ENCODE data around the gene SMYD3.

SMYD3 gene

DNA sequence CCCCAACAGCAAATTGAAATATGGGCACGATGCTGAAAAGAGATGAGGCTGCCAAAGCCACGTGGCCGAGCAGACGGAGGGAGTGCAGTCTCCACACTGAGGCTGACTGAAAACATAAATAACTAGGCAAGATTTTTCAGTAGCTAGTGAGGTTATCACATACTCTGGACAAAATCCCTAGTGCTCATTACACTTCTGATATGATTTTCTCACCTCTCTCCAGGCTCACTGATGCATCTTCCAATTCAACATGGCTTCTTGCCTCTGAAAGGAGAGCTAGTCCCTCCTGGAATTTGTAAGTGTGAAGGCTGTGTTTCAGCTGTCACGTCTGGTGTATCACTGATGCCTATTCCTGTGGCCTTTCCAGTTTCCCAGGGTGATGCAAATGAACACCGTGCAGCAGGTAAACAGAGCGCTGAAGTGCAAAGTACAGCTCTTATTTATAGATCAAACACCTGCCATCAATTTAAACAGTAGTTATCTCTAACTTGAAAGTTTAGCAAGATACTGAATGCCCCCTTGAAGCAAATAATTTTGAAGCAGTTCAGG is 696.2 kb downstream of the SMYD3 start:
- no peak overlapping the region for H3K4me3 ChIP-seq (ENCODE audit: low read depth, low read length)
- DNase-seq (ENCODE audit: low read depth): no peak
- TF ChIP-seq, protein P1, sequence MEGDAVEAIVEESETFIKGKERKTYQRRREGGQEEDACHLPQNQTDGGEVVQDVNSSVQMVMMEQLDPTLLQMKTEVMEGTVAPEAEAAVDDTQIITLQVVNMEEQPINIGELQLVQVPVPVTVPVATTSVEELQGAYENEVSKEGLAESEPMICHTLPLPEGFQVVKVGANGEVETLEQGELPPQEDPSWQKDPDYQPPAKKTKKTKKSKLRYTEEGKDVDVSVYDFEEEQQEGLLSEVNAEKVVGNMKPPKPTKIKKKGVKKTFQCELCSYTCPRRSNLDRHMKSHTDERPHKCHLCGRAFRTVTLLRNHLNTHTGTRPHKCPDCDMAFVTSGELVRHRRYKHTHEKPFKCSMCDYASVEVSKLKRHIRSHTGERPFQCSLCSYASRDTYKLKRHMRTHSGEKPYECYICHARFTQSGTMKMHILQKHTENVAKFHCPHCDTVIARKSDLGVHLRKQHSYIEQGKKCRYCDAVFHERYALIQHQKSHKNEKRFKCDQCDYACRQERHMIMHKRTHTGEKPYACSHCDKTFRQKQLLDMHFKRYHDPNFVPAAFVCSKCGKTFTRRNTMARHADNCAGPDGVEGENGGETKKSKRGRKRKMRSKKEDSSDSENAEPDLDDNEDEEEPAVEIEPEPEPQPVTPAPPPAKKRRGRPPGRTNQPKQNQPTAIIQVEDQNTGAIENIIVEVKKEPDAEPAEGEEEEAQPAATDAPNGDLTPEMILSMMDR (conservative IDR thresholded peaks at IDR 0.05; ENCODE audit: low read depth, low read length): no peak

DNA sequence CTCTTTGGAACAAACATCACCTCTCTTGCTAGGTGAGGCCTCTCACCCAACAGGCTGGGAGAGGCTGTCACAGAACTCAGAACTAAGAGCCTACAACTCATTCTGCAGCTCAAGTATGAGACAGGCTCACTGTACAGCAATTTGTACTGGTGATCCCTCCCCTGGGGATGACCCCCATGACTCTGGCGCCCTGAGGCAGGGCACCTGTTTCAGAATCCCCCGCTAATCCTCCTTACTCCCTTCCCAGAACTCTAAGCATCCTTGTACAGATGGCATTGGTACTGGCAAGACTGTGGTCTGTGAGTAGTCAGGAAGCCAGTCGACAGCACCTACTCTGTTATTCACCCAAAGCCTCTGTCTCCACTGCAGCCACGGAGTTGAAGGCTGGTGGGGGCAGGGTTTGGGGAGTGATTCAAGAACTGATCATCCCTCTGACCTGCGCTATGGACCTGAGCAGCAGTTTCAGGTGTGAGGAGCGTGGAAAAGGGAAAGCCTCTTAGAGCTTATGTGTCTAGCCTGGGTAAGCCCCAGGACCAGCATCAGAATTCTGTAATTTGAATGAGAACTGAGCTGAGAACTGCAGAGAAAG is 696.8 kb downstream of the SMYD3 start:
- no peak for DNase-seq (ENCODE audit: low read depth)
- TF ChIP-seq, protein P1 (conservative IDR thresholded peaks at IDR 0.05; ENCODE audit: low read depth, low read length): no peak
- no peak overlapping the region for H3K4me3 ChIP-seq (ENCODE audit: low read depth, low read length)

DNA sequence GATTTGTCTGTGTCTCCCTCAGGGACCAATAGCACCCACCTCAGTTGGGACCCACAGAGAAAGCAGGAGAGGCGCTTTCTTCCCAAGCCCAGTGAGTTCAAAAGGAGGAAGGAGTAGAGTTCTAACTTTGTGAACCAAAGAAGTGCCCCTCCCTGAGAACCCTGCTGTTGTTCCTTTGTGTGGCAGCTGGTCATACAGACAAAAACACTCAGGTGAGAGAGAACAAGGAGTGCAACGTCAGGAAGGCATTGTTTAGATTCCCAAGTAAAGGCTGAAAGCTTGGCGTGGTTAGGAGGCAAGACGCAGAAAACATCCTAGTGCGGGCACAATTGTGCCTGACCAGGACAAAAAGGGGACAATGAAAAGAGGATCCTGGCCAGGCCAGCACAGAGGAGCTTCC is 697.7 kb downstream of the SMYD3 start:
- DNase-seq (ENCODE audit: low read depth): no peak
- no peak overlapping the region for H3K4me3 ChIP-seq (ENCODE audit: low read depth, low read length)
- TF ChIP-seq, protein P1 (conservative IDR thresholded peaks at IDR 0.05; ENCODE audit: low read depth, low read length): no peak

DNA sequence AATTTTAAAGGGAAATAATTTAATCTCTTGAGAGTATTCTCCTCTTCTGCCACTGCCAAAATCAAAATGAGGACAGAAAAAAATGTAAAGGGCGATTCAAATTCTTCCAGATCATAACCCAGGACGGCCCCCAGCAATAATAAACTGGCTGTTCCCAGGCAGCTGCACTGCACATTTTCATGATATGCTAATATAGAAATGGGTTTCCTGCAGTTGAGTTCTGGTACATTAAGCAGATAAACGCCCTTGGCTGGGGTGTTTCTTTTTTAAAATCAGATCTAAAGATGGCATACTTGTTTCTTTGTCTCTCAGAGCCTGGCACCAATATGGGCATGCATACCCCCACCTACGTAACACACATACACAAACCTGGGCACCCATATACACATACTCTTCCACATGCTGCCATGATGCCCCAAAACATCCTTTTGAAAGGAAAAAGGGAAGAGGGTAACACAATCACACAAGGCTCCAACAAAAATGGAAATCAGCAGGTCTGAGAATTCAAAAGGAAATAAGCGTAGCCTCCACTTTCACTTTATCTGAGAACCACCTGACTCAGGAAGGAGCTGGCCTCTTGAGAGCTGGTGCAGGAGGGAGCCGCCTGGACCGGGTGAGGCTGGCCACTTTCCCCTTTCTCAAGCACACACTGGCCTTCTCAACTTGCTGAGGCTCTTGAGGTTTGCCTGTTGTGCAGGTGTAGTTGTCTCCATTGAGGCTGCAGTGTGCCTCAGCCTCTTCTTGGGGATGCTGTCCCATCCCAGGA is 698.9 kb downstream of the SMYD3 start:
- no peak for DNase-seq (ENCODE audit: low read depth)
- no peak overlapping the region for H3K4me3 ChIP-seq (ENCODE audit: low read depth, low read length)
- TF ChIP-seq, protein P1 (conservative IDR thresholded peaks at IDR 0.05; ENCODE audit: low read depth, low read length): no peak

DNA sequence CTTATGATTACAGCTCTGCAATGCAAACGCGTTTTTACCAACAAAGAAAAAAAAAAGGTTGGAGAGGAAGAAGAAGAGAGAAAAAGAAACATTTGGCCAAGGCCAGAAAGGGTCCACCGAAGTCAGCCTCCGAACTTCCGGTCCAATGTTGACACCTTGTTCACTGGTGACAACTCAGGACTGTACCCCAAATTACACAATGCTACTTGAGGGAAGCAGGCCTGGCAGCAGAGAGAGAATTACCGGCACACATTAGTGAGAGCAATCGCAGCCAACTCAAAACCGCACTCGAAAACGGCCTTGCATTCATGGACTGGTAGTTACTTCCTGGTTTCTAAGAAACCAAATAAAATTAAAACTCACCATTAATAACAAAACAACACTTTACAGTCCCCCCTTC is 699.8 kb downstream of the SMYD3 start:
- TF ChIP-seq, protein P1 (conservative IDR thresholded peaks at IDR 0.05; ENCODE audit: low read depth, low read length): no peak
- no peak overlapping the region for H3K4me3 ChIP-seq (ENCODE audit: low read depth, low read length)
- DNase-seq (ENCODE audit: low read depth): no peak

DNA sequence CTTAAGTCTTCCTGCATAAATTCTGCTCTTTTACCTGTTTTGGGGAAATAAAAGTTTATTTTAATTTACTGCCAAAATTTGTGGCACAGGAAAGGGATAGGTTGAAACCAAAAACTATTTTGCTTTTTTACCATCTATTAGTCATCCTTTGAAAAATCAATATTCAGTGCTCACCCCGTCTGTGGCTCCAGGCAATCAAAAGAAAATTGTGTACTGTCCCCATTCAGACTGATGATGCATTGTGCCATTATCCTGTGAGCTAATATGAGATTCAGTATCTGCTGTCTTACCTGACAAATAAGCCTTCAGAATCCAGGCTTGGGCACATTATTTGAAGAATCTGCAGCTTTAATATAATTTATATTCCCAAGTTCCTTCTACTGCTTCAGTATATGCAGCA is 701.5 kb downstream of the SMYD3 start:
- TF ChIP-seq, protein P1 (conservative IDR thresholded peaks at IDR 0.05; ENCODE audit: low read depth, low read length): no peak
- no peak overlapping the region for H3K4me3 ChIP-seq (ENCODE audit: low read depth, low read length)
- DNase-seq (ENCODE audit: low read depth): no peak
